ENCODE results near the gene TLL2.

- TF ChIP-seq CTCF (IDR thresholded peaks at IDR 0.05) (no peak), POLR2A (IDR thresholded peaks at IDR 0.05) (no peak)
Measured at GRCh38 chr10:96360766-96361165, 153.0 kb downstream of the TLL2 start.
